HG03432 (cell line): ENCODE measurements around the gene SPTBN2.

Experiments
- ATAC-seq: cut with Tn5 transposase; IDR thresholded peaks from one replicate; pipeline ENCODE4 v1.9.1; 2021; ENCODE audit warnings: mild to moderate bottlenecking, moderate library complexity; ENCODE audit not compliant: unreplicated experiment

The SPTBN2 gene

DNA sequence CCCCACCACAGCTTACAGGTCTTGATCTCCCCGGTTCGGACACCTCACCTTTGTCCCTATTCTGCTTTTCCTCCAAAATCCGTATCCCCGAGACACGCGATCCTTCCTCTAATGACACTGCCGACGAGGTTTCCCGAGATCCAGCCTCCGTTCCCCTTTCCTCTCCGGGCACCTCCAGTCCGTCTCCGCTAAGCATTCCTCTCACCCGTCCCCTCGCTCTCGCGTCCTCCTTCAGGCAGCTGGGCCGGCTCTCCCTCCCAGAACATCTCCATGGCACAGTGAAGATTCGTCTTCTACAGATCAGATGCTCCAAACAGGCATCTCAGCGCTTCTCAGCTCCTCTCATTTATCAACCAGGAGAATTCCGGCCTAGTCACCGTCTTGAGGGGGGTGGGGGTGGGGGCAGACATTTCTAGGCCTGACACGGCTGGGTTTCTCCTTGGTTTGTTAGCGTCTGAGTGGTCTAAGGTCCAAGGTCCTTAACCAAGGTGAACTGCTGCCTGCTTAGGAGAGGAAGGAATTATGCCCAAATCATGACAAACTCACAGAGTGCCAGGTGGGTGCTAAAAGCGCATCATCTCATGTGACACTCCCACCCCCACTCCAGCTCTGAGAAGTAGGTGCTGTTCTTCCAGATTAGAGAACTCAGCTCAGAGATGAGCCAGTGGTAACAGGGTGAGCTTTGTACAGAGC, at the start of gene SPTBN2:
Gene SPTBN2, minus strand, starts transcription at position 524 of the 693 bp plus-strand sequence. CDS start 7,976 bp downstream, outside the sequence.
- ATAC-seq, result no peak

- no peak for ATAC-seq
These were observed 39.8 kb upstream of the SPTBN2 start for GRCh38 chr11:66768818-66769217.

- no peak for ATAC-seq
These were observed 39.1 kb upstream of the SPTBN2 start for GRCh38 chr11:66768088-66768521.

GRCh38 chr11:66767666-66768065, 38.6 kb upstream of the SPTBN2 start:
- no peak for ATAC-seq

- ATAC-seq, result no peak
These were observed 37.7 kb upstream of the SPTBN2 start for GRCh38 chr11:66766681-66767080.

GRCh38 chr11:66762088-66762487, 33.1 kb upstream of the SPTBN2 start:
- no peak for ATAC-seq

- ATAC-seq, result no peak
These were observed 23.1 kb upstream of the SPTBN2 start for GRCh38 chr11:66752148-66752547.

- ATAC-seq, result no peak
These were observed 20.1 kb upstream of the SPTBN2 start for GRCh38 chr11:66749091-66749490.

- ATAC-seq, result no peak
These were observed 18.5 kb upstream of the SPTBN2 start for GRCh38 chr11:66747480-66747879.

GRCh38 chr11:66745356-66746235, 16.6 kb upstream of the SPTBN2 start:
- ATAC-seq, result peak; percentile 30

DNA sequence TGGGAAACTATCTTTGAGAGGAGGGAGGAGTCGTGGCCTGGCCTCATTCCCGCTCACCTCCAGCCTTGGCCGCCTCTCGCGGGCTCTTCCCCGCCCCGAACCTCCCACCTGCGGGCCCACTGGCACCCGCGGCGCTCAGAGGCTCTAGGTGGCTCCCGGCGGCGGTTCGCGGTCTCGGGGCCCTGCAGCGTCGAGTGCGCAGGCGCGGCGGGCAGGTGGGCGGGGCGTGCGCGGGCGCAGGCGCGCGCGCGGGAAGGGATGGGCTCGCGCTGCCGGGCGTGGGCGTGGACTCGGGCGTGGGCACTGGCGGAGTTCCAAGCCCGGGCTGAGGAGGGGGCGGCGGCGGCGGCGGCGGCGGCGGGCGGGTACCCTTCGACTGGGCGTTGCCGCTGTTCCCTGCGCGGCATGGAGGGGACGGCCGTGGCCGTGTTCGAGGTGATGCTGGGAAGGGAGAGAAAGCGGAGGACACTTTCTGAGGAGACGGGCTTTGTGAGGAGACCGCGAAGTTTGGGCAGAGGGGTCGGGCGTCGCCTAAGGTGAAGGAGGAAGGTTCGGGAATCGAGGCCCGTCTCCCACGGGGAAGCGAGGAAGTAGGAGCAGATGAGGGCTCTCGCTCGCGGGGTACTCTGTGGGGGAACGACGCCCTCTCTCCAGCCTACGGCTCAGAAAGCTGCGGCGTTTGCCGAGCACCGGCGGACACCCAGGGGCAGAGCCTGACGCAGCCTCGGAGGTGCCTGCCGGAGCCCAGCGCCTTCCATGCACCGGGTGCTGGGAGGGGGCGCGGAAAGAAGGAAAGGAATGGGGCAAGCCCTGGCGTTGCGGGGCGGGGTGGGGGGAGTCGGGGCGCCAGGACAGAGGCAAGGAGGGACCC, 15.7 kb upstream of the SPTBN2 start:
- ATAC-seq, result peak; percentile 80

- ATAC-seq, result no peak
These were observed 14.4 kb upstream of the SPTBN2 start for GRCh38 chr11:66743271-66743968.

DNA sequence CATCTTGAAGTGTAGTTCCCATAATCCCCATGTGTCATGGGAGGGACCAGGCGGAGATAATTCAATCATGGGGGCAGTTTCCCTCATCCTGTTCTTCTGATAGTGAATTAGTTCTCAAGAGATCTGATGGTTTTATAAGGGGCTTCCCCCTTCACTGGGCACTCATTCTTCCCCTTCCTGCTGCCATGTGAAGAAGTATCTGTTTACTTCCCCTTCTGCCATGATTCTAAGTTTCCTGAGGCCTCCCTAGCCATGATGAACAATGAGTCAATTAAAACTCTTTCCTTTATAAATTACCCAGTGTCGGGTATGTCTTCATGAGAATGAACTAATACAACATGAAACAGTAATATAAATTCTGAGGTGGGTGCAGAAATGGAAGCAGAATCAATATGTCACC, 12.1 kb upstream of the SPTBN2 start:
- ATAC-seq, result no peak

GRCh38 chr11:66739983-66740382, 11.0 kb upstream of the SPTBN2 start:
- ATAC-seq, result no peak

DNA sequence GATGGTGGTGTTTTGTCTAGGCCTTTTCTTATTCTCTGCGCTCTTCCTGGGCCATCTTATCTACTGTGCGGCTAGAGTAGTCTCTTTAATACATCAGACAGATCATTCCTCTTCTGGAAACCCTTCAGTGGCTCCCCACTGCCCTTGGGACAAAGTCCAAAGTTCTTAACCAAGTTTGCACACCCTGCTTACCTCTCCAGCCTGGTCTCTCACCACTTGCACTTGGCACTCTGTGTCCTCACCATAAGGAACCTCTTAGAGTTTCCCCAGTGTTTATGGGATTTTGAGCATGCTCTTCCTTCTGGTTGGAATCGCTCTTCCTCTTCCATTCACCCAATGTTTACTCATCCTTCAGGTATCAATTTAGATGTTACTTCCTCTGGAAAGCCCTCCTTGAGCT, 5.2 kb upstream of the SPTBN2 start:
- ATAC-seq, result no peak

DNA sequence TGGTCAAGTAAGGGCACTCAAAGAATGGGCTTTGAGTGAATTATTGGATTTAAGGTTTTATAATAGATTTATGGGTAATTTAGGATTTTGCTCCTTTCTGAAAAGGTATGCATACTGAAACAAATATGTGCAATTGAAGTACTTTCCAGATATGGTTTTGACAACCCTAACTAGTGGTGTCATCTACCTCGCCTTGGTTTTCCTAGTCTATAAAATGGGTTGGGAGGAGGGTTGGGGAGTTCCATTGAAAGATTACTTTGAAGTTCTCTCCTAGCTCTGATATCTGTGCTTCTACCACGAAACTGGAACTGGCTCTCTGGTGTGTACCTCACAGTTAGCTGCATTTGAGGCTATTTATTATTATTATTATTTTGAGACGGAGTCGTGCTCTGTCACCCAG, 431 bp upstream of the SPTBN2 start:
- ATAC-seq, result no peak

DNA sequence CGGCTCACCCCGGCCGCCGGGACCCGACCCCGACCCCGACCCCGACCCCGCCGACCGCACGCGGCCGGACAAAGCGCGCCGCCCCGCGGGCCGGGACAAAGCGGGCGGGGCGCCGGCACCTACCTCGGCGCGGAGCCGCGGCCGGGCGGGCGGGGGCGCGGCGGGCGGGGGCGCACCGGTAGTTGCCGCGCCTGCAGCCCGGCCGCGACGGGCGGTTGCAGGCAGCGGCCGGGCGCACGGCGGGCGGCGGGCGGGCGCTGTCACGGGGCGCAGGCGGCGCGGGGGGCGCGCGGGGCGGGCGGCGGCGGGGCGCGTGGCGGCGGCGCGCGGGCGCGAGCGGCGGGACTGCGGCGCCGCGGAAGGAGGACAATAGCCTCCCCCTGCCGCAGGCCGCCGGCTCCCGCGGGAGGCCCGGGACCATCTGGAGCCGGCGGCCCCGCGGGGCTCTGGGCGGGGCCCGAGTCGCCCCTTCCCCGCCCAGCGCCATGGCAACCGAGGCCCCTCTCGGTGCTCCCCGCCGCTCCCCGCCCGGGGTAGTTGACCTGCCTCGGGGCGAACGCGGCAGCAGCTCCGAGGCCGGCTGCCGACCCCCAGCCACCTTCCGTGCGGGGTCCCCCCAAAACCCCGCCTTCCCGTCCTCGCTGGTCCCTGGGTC, 851 bp downstream of the SPTBN2 start:
- no peak for ATAC-seq

GRCh38 chr11:66727282-66728037, 1.6 kb downstream of the SPTBN2 start:
- ATAC-seq, result no peak

- ATAC-seq, result no peak
These were observed 3.4 kb downstream of the SPTBN2 start for GRCh38 chr11:66725647-66726046.
